Measurements from ENCODE around the gene CTNND2. TPM values are rescaled to one million over a fixed set of nuclear protein-coding genes. Genes with fewer than 3 reads are reported as not detected.

Gene CTNND2
- total and polyA plus RNA-seq, 10 of the 15 experiments (the other 5 are each of a cell fraction or from before 2014, with no cell fraction given), result 0.02 to 0.16 (median 0.04) TPM; not detected in 7

DNA sequence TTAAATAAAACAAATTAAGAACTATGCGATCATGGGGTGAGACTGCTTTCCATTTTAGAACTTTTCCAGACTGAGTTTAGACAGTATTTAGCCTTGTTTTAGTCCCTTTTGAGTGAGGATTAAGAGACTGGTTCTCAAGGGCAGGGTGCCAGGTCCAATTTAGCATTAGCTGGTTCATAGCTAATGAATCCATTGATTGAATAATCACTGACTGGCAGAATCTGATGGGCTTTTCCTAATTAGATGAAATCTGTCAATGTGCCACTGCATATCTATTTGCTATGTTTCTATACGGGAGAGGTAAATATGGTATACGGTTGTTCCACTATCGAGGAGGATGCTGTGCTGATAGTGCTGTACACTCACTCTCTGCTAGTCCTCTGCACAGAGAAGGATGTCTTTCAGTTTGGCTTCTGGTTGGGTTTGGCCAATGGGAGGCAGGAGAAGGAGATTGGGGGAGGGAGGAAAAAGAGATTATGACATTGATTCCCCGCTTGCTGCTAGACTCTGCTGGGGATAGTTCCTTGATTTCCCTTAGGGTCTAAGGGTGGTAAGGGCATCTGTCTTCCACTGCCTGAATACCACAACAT, 496.6 kb downstream of the CTNND2 start:
- RAD21 ChIA-PET (ENCODE audit: unreplicated experiment), result no interaction called here
- no TSS peak for BruUV-seq (replicated peaks)
- Histone ChIP-seq H2AFZ (ENCODE audit: control insufficient read depth, low read depth, low read length) (no peak overlapping the region), H3K36me3 (ENCODE audit: control insufficient read depth in 2 of 2, insufficient read depth in 2 of 2, low read length in 1 of 2) (no peaks in the 10 kb centered on the region), H3K9ac (ENCODE audit: control insufficient read depth, insufficient read depth, low read length) (no peak overlapping the region), H3K27ac (ENCODE audit: control insufficient read depth, insufficient read depth) (no peak overlapping the region), H3K4me1 (ENCODE audit: control insufficient read depth, insufficient read depth, low read length) (no peaks in the 10 kb centered on the region), H4K20me1 (ENCODE audit: control insufficient read depth, insufficient read depth) (no peaks in the 10 kb centered on the region), H3K9me3 (replicated peaks; ENCODE audit: control insufficient read depth, insufficient read depth, low read length) (no peaks in the 10 kb centered on the region), H3K4me3 (no peak overlapping the region), H3K27me3 (replicated peaks in 1 of 2; ENCODE audit: control insufficient read depth in 2 of 2, insufficient read depth in 2 of 2, low read length in 1 of 2) (no peaks in the 10 kb centered on the region), H3K79me2 (ENCODE audit: control insufficient read depth, insufficient read depth, low read length) (no peaks in the 10 kb centered on the region), H3K4me2 (ENCODE audit: control insufficient read depth, insufficient read depth) (no peak overlapping the region)
- CTCF ChIA-PET, result no interaction called here
- WGBS (ENCODE audit: insufficient coverage, insufficient replicate concordance, low lambda C conversion rate, missing lambda C conversion rate), result 54% methylated on average over 5 of the region's 5 CpGs
- POLR2A ChIA-PET, result no interaction called here
- no peak for ATAC-seq
- intact Hi-C loops (cut with micrococcal nuclease; ENCODE audit: unreplicated experiment) (no loop called here), in situ Hi-C loops (cut with MboI) (no loop called here)
- no peak for FAIRE-seq
- TF ChIP-seq FOXK2 (IDR thresholded peaks at IDR 0.05), result no peak
- no peak for TF ChIP-seq TCF7 (IDR thresholded peaks at IDR 0.05; ENCODE audit: borderline replicate concordance)
- no peak for TF ChIP-seq HCFC1 (IDR thresholded peaks at IDR 0.05; ENCODE audit: low read length)
- TF ChIP-seq EP300 (IDR thresholded peaks at IDR 0.05; ENCODE audit: borderline replicate concordance in 1 of 2, control insufficient read depth in 1 of 2, low read depth in 2 of 2, low read length in 2 of 2), result no peak
- TF ChIP-seq, protein P1, sequence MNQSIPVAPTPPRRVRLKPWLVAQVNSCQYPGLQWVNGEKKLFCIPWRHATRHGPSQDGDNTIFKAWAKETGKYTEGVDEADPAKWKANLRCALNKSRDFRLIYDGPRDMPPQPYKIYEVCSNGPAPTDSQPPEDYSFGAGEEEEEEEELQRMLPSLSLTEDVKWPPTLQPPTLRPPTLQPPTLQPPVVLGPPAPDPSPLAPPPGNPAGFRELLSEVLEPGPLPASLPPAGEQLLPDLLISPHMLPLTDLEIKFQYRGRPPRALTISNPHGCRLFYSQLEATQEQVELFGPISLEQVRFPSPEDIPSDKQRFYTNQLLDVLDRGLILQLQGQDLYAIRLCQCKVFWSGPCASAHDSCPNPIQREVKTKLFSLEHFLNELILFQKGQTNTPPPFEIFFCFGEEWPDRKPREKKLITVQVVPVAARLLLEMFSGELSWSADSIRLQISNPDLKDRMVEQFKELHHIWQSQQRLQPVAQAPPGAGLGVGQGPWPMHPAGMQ (IDR thresholded peaks at IDR 0.05; ENCODE audit: borderline replicate concordance), result no peak
- SMC1A ChIA-PET (ENCODE audit: uncharacterized antibody, unreplicated experiment), result no interaction called here
- DNase-seq (ENCODE audit: low read depth, low spot score), result no peak

DNA sequence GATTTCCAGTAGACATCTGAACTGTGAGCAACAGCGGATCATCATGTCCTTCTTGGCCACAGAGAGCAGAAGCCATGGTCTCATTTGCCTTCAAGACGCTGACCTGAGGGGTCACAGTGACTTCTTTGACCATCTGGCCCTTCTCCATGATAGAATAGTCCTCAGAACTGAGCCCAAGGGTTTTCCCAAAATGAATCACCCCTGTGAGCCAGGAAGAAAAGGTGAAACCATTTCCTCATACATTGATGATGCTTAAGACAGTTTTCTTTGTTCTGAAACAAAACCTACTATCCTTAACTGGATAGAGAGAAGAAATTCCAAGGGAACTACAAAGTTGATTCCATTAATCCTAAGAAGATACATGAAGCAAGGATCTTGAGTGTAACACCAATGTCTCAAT, 503.9 kb downstream of the CTNND2 start:
- no peaks in the 10 kb centered on the region for H3K4me1 ChIP-seq (ENCODE audit: control insufficient read depth, insufficient read depth, low read length)
- H3K4me2 ChIP-seq (ENCODE audit: control insufficient read depth, insufficient read depth), result no peak overlapping the region
- no peaks in the 10 kb centered on the region for H3K9me3 ChIP-seq (replicated peaks; ENCODE audit: control insufficient read depth, insufficient read depth, low read length)
- WGBS (ENCODE audit: insufficient coverage, insufficient replicate concordance, low lambda C conversion rate, missing lambda C conversion rate), result 0% methylated on average over 2 of the region's 2 CpGs
- H3K27me3 ChIP-seq (replicated peaks in 1 of 2; ENCODE audit: control insufficient read depth in 2 of 2, insufficient read depth in 2 of 2, low read length in 1 of 2), result no peaks in the 10 kb centered on the region
- ATAC-seq (no peak), FAIRE-seq (no peak), DNase-seq (ENCODE audit: low read depth, low spot score) (no peak)
- no peaks in the 10 kb centered on the region for H3K36me3 ChIP-seq (ENCODE audit: control insufficient read depth in 2 of 2, insufficient read depth in 2 of 2, low read length in 1 of 2)
- H3K9ac ChIP-seq (ENCODE audit: control insufficient read depth, insufficient read depth, low read length), result no peak overlapping the region
- H2AFZ ChIP-seq (ENCODE audit: control insufficient read depth, low read depth, low read length), result no peak overlapping the region
- ChIA-PET POLR2A (no interaction called here), RAD21 (ENCODE audit: unreplicated experiment) (no interaction called here), CTCF (no interaction called here), SMC1A (ENCODE audit: uncharacterized antibody, unreplicated experiment) (no interaction called here)
- H3K27ac ChIP-seq (ENCODE audit: control insufficient read depth, insufficient read depth), result no peak overlapping the region
- no TSS peak for BruUV-seq (replicated peaks)
- TF ChIP-seq NR2F1 (conservative IDR thresholded peaks at IDR 0.05), result no peak
- TF ChIP-seq, protein P2, sequence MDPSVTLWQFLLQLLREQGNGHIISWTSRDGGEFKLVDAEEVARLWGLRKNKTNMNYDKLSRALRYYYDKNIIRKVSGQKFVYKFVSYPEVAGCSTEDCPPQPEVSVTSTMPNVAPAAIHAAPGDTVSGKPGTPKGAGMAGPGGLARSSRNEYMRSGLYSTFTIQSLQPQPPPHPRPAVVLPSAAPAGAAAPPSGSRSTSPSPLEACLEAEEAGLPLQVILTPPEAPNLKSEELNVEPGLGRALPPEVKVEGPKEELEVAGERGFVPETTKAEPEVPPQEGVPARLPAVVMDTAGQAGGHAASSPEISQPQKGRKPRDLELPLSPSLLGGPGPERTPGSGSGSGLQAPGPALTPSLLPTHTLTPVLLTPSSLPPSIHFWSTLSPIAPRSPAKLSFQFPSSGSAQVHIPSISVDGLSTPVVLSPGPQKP (IDR thresholded peaks at IDR 0.05; ENCODE audit: low read depth, low read length), result no peak
- TF ChIP-seq, protein P3, sequence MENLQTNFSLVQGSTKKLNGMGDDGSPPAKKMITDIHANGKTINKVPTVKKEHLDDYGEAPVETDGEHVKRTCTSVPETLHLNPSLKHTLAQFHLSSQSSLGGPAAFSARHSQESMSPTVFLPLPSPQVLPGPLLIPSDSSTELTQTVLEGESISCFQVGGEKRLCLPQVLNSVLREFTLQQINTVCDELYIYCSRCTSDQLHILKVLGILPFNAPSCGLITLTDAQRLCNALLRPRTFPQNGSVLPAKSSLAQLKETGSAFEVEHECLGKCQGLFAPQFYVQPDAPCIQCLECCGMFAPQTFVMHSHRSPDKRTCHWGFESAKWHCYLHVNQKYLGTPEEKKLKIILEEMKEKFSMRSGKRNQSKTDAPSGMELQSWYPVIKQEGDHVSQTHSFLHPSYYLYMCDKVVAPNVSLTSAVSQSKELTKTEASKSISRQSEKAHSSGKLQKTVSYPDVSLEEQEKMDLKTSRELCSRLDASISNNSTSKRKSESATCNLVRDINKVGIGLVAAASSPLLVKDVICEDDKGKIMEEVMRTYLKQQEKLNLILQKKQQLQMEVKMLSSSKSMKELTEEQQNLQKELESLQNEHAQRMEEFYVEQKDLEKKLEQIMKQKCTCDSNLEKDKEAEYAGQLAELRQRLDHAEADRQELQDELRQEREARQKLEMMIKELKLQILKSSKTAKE (IDR thresholded peaks at IDR 0.05; ENCODE audit: low read depth, poor library complexity, severe bottlenecking), result no peak
- intact Hi-C loops (cut with micrococcal nuclease; ENCODE audit: unreplicated experiment), result no loop called here
- no peak overlapping the region for H3K4me3 ChIP-seq
- in situ Hi-C loops (cut with MboI), result no loop called here
- H4K20me1 ChIP-seq (ENCODE audit: control insufficient read depth, insufficient read depth), result no peaks in the 10 kb centered on the region
- no peaks in the 10 kb centered on the region for H3K79me2 ChIP-seq (ENCODE audit: control insufficient read depth, insufficient read depth, low read length)

Data from GM12878 (cell line).